HG02884 (cell line): ENCODE results near the gene RGL1.

Source experiments
- ATAC-seq: cut with Tn5 transposase; IDR thresholded peaks from one replicate; pipeline ENCODE4 v1.9.1; 2021; ENCODE audit warnings: mild to moderate bottlenecking, moderate library complexity; ENCODE audit not compliant: unreplicated experiment

Gene RGL1

GRCh38 chr1:183910845-183911244 is 105.9 kb downstream of the RGL1 start:
- peak; percentile 18 for ATAC-seq

DNA sequence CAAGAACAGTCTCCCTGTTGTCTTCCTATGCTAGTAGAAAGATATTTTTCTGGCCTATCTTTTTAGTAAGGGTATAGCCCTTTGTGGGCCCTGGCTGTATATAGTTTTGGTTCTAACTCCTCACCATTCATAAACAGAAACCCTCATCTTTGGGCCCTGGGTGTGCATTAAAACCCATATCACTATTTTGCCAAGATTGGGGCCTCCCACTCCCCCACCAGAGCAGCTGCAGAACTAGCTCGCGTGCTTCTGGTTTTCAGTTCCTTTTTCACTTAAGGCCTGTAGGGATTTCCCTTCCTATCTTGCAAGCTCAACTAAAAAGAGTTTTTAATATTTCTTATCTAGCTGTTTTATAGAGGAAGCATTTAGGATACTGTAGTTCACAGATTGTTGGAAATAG is 106.4 kb downstream of the RGL1 start:
- ATAC-seq, result peak; percentile 55

- peak; percentile 53 for ATAC-seq
Measured at GRCh38 chr1:183912265-183912886, 107.5 kb downstream of the RGL1 start.

DNA sequence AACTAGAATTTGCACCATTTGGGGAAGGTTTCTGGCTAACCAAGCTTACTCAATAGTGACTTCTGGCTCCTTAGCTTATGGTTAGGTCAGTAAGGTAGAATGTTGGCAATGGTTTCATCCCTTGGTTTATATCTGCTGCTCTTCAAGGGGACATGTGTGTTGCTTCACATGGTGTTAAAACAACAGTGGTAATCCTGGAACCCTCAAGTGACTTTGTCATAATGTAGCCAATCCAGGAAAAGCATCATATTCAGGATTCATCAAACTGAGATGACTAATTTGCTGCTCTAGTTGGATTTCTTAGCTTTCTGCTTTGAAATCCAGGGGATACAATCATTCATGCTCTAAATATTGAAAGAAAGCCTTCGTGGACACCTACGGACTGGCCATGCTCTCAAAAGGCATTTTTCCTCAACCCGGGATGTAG is 108.7 kb downstream of the RGL1 start:
- ATAC-seq, result no peak

DNA sequence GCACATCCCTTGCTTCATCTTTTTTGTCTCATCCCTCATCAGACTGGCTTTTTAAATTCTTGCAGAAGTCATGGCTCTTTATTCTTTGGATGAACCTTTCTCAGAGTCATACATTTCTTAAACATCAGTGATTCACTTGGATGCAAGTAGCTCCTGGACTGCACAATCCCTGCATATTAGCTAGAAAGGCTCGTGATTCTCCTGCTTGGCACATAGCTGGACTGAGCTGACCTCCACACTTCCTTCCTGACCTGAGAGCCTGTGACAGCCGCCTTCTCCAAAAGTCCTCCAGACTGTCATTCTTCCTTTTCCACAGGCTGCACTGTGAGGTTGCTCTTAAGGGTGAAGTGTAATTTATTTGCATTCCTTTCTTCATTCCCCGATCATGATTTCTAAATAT is 109.4 kb downstream of the RGL1 start:
- ATAC-seq, result no peak

- no peak for ATAC-seq
Measured at GRCh38 chr1:183914891-183915290, 110.0 kb downstream of the RGL1 start.

GRCh38 chr1:183915625-183916510 is 110.9 kb downstream of the RGL1 start:
- ATAC-seq, result peak; percentile 42

GRCh38 chr1:183916574-183916973 is 111.7 kb downstream of the RGL1 start:
- ATAC-seq, result no peak

DNA sequence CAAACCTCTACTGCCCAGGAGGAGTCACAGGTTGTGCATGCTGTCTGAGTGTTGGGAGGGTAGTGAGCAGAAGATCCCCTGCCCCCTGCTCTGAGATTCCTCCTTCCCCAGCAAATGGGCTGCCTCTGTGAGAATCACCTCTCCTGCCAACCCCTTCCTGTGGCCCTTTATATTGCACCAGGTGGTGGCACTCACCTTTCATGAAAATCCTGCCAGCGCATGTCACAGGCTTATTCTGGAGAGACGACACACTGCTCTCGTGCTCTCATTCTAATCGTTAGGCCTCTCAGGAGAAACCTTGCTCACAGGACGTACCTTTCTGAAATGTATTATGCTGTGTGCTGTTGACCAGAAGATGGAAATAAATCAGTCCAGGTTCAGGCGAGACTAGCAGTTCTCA is 113.7 kb downstream of the RGL1 start:
- ATAC-seq, result no peak

DNA sequence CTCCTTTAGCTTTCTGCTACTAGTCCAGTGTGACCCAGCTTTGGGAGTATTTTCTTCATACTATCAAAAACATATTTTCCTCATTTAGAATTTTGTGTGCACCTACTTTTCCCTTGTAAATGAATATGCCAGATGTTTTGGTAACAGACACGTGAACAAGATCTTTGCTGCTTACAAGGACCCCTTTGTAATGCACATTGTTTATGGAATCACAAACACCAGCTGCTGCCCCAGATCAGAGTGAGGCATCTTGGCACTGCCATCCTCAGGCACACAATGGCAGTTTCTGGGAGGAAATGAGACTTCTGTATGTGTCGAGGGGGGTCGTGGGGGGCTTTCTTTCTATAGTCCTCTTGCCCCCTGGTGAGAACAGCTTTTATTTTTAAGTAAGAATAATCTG is 115.7 kb downstream of the RGL1 start:
- ATAC-seq, result no peak

DNA sequence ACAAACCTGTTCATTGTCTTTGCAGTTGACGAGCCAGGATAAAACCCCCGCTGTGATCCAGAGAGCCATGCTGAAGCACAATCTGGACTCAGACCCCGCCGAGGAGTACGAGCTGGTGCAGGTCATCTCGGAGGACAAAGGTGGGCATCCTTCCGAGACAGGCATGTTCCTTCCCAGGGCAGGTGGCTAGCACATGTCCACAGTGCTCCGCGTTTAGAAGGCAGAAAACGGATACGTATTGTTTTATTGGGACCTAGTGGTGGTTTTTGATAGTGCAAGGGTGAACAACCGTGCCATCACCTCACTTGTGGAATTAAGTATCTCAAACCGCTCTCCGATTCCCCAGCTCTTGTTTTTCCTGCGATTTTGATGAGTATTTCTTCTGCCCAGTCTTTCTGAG is 117.3 kb downstream of the RGL1 start:
- ATAC-seq, result no peak

- no peak for ATAC-seq
Measured at GRCh38 chr1:183925947-183926346, 121.0 kb downstream of the RGL1 start.

DNA sequence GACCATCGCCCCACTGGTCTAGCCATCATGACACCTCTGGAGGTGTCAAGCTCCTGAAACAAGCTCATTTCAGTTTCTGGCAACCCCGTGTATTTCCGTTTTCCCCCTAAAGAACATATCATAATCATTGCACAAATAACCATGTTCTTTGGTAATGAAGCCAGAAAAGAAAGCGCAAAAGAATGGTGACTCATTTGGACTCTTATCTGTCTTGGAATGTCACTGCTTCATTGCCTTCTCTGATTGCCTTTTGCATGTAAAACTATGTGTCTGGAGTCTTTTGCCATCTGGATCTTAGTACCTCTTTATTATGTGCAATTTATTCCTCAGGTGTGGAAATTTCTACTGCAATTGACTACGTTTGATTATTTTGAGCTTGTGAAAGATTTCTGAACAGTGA is 122.1 kb downstream of the RGL1 start:
- ATAC-seq, result no peak

DNA sequence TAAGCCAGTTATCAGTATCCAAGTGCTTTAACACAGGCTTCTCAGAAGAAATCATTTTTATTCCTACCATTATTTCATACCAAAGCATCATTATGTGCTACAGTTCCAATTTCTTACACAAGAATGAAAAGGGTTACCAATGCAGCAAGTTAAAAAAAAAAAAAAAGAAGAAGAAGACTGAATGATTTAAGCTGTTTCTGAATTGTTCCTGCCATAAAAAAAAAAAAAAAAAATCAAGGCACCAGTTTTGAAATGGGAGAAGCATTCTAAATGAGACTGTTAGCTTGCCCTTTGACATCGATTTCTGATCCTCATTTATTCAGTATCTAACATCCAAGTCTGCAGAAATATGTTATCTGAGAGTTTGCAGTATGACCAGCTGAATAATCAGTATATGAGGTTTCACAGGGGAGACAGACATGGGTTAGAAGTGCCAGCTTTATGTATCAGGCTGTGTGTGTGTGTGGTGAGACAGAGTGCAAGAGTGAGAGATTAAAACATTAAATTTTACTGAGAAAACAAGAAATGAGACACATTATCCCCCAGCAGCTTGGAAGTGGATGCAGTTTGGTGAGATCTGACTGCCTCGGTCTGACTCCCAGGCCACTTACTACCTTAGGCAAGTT is 126.8 kb downstream of the RGL1 start:
- no peak for ATAC-seq

GRCh38 chr1:183932412-183932811 is 127.5 kb downstream of the RGL1 start:
- ATAC-seq, result no peak

DNA sequence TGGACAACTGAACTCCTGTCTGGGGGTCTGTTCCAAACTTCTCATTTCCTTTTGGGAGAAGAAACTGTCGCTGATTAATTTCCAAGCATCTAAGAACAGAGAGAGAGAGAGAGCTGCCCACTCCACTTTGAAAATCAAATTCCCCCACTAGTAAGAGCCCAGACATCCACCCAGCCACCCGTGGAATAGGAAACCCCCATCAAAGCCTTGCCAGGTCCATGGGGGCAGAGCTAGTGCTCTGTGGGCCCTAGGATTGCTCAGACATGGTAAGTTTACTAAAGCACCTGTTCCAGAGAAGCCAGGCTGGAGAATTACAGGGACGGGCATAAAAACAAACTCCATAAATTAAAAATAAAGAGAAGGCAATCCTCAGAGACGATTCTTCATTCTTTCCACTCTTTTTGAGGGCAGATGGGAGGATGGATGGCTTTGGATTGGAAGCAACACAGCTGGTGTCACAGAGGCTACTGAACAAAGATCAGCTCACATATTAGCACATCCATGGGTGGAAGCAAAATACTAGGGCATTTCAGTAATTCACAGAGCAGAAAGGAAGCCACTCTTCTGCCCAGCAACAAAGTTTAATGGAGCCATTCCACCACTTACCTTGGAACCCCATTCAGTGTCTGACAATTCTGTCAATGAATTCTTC is 128.7 kb downstream of the RGL1 start:
- ATAC-seq, result no peak

- no peak for ATAC-seq
Measured at GRCh38 chr1:183934314-183934713, 129.4 kb downstream of the RGL1 start.

DNA sequence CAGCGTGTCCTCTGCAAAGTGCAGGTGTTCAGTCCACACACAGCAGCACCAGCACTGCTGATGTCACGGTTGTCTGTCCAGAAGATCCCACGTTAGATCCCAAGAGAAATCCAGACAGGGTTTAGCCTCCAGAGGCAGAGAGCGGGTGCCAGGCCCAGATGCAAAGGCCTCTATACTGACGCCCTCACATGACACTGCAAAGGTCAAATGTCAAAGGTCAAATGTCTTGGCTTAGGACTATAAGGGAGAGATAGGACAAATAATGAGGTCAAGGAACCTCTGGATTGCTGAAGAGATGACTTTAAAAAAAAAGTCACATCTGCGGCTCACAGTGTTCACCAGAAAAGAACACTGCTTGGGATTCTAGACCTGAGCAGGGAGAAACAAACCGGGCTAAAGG is 131.1 kb downstream of the RGL1 start:
- ATAC-seq, result no peak

DNA sequence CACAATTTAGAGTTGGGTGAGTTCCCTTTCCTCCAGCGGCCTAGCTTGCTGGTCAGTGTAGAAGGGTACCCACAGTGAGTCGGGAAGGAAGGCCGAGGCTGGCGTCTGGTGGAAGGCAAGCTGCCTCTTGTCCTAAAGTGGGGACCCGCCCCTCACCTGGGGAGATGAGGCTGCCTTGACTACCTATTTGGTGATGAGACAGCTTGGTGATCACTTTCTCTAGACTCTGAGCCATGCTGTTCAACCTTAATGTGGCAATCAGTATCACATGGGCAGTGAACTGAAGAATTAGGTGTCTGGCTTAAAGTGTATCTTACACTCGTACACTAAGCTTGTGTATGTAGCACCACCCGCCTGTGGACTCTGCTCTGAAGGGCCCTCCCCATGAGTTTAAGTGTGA is 131.9 kb downstream of the RGL1 start:
- no peak for ATAC-seq

- no peak for ATAC-seq
Measured at GRCh38 chr1:183937611-183938010, 132.7 kb downstream of the RGL1 start.

DNA sequence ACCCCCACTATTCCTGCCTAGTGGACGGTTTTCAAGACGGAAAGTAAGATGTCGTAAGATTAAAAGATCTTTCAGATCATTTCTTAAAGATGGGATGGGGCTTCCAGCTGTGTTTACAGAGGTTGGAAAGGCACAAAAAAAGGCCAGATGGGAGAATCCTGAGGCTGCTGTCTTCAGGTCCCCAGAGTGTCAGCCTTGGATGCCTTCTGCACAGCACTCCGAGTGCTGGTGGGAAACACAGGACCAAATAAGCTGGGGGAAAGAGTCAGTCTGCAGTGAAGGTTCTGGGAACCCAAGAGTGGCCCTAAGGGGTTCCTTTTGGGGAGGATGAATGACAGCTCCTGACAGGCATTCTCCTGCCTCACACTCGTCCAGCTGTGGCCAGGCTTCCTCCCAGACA is 136.1 kb downstream of the RGL1 start:
- ATAC-seq, result no peak
